ENCODE measurements around the gene RNF167. TPM values are rescaled to one million over a fixed set of nuclear protein-coding genes. Genes with fewer than 3 reads are reported as not detected.
A peak's percentile ranks its signal among the peaks of the same experiment; 100 is the strongest.

RNF167 gene
- total and polyA plus RNA-seq, 2 of the 13 experiments (the other 11 are each of a cell fraction or from before 2014, with no cell fraction given) = 44.1 to 45.4 TPM

- no peak for TF ChIP-seq E2F5 (CRISPR knock-in tag; conservative IDR thresholded peaks at IDR 0.05)
- no peak for TF ChIP-seq ARHGAP35 (CRISPR knock-in tag; IDR thresholded peaks at IDR 0.05; ENCODE audit: borderline replicate concordance)
- TF ChIP-seq ZNF136 (CRISPR knock-in tag; IDR thresholded peaks at IDR 0.05; ENCODE audit: low read depth) = no peak
- TF ChIP-seq ATF5 (CRISPR knock-in tag; IDR thresholded peaks at IDR 0.05; ENCODE audit: low read depth) = no peak
- TF ChIP-seq NKX3-1 (CRISPR knock-in tag; IDR thresholded peaks at IDR 0.05) = no peak
- peak; percentile 81; the same call in 1 of the 2 replicates for TF ChIP-seq PCBP1 (IDR thresholded peaks at IDR 0.05; ENCODE audit: borderline replicate concordance, low read depth, low read length)
- no peak for TF ChIP-seq ATF2 (CRISPR knock-in tag; IDR thresholded peaks at IDR 0.05)
- peak; percentile 34; the same call in 1 of the 2 replicates for TF ChIP-seq KDM2A (CRISPR knock-in tag; IDR thresholded peaks at IDR 0.05; ENCODE audit: borderline replicate concordance, low read depth)
- TF ChIP-seq AKAP8 (CRISPR knock-in tag; IDR thresholded peaks at IDR 0.05) = 0 out of 2 replicates have a peak, but pooled peaks have one; percentile 0
- no peak for TF ChIP-seq ZFP36 (IDR thresholded peaks at IDR 0.05; ENCODE audit: borderline replicate concordance, low read depth, low read length, partially characterized antibody)
- TF ChIP-seq ZNF496 (CRISPR knock-in tag; IDR thresholded peaks at IDR 0.05; ENCODE audit: insufficient replicate concordance) = no peak
- TF ChIP-seq ZNF841 (CRISPR knock-in tag; IDR thresholded peaks at IDR 0.05; ENCODE audit: borderline replicate concordance) = no peak
- TF ChIP-seq ZNF251 (CRISPR knock-in tag; IDR thresholded peaks at IDR 0.05) = no peak
- TF ChIP-seq FOXP4 (CRISPR knock-in tag; IDR thresholded peaks at IDR 0.05) = no peak
- TF ChIP-seq ESRRA (CRISPR knock-in tag; IDR thresholded peaks at IDR 0.05; ENCODE audit: low read depth) = no peak
- TF ChIP-seq ZNF598 (CRISPR knock-in tag; IDR thresholded peaks at IDR 0.05; ENCODE audit: borderline replicate concordance) = peak; percentile 43; the same call in 1 of the 2 replicates
- TF ChIP-seq CBX5 (CRISPR knock-in tag; IDR thresholded peaks at IDR 0.05; ENCODE audit: borderline replicate concordance) = no peak
- TF ChIP-seq ZFYVE20 (CRISPR knock-in tag; IDR thresholded peaks at IDR 0.05; ENCODE audit: borderline replicate concordance, low read depth) = no peak
- no peak for TF ChIP-seq PAWR (CRISPR knock-in tag; IDR thresholded peaks at IDR 0.05; ENCODE audit: borderline replicate concordance)
- TF ChIP-seq NFRKB (IDR thresholded peaks at IDR 0.05) = no peak
- no peak for TF ChIP-seq TIGD3 (CRISPR knock-in tag; IDR thresholded peaks at IDR 0.05; ENCODE audit: borderline replicate concordance)
- no peak for TF ChIP-seq DNMT1 (CRISPR knock-in tag; IDR thresholded peaks at IDR 0.05)
- no peak for TF ChIP-seq MBD4 (IDR thresholded peaks at IDR 0.05; ENCODE audit: borderline replicate concordance, low read length)
- TF ChIP-seq CENPT (CRISPR knock-in tag; IDR thresholded peaks at IDR 0.05; ENCODE audit: low read depth) = peak; percentile 37; the same call in 1 of the 2 replicates
Measured at GRCh38 chr17:4950075-4950745, 10.1 kb downstream of the RNF167 start (continued).

Measured in HepG2 (cell line).